Activated naive CD8-positive, alpha-beta T cell treated with anti-CD3 and anti-CD28 coated beads, Interleukin-2, amount 50 U/mL, for 16 hours (primary cell): ENCODE measurements around the gene GOLT1A.

Experiments
- DNase-seq: peaks from one replicate; pipeline ENCODE4 v3.0.0-alpha.2; 2020; ENCODE audit warnings: low read depth, low spot score

The GOLT1A gene, protein sequence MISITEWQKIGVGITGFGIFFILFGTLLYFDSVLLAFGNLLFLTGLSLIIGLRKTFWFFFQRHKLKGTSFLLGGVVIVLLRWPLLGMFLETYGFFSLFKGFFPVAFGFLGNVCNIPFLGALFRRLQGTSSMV

DNA sequence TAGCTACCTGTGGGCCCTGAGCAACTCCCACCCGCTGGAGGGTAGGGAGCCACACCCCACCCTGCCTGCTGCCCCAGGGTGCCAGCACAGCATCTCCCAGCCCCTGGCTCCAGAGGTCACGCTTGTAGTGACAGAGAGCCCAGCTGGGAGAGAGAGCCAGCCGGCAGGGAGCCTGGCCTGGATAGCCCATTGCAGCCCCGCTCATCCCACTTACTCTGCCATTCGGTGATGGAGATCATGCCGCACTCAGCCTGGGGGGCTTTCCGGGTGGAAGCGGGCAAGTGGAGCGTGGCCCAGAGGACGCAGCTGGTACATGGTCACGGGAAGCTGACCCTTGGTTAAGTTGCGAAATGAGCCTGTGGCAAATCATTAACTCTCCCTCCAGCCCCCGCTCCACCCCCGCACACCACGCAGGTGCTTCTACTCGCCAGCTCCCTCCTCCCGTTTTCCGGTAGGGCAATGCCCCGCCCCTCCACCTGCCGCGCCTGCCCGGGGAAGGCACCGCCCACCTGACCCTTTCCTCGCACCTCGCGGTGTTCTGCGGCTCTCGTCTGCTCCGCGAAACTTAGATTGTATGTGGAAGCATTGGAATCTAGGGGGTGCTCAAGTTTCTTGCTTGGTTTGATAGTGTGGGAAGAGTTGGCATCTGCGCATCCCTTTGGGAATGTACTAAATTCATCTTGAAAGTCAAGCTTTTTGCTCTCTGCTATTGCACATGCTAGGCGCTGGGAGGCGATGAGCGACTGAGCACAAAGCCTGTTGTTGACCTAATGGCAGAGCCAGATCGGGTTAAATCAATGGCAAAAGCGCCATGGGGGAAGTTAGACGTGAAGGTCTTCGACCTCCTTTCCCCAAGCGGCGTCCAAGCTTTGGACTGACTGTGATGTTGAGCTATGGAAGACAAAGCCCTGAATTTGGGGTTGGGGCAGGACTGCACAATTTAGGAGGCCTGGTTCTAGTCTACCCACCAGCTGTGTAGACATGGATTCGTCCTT, at the start of gene GOLT1A:
Gene GOLT1A, minus strand, starts transcription at position 321 of the 995 bp plus-strand sequence. Its CDS starts 82 bp downstream, at position 239.
- DNase-seq = no peak

DNA sequence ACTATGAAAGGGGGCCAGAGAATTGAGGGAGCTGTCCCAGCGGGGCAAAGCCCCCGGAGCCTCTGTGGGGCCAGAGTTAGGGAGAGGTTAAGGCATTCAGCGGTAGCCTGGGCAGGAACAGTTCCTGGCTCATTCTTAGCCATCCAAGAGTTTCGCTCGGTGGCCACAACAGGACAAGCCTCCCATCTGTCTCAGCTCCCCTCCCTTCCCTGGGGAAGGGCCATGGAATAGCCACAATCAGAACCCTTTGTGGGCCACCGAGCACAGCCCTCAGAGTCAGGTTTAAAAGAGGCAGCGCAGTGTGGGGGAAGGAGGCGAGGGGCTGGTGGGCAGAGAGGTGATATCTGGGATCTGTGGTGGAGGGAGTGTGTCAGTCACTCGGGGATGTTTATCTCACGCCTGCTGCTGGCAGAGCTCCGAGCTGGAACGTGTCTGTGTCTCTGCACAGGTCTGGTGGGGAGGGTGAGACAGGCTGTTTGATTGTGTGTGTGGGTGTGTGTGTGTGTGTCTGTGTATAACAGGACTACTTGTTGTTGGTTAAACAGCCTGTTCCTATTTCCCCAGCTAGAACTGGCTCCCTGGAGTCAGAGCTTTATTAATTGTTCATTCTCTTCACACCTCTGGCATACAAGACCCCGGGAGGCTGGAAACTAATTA, 49.6 kb upstream of the GOLT1A start:
- DNase-seq = no peak

DNA sequence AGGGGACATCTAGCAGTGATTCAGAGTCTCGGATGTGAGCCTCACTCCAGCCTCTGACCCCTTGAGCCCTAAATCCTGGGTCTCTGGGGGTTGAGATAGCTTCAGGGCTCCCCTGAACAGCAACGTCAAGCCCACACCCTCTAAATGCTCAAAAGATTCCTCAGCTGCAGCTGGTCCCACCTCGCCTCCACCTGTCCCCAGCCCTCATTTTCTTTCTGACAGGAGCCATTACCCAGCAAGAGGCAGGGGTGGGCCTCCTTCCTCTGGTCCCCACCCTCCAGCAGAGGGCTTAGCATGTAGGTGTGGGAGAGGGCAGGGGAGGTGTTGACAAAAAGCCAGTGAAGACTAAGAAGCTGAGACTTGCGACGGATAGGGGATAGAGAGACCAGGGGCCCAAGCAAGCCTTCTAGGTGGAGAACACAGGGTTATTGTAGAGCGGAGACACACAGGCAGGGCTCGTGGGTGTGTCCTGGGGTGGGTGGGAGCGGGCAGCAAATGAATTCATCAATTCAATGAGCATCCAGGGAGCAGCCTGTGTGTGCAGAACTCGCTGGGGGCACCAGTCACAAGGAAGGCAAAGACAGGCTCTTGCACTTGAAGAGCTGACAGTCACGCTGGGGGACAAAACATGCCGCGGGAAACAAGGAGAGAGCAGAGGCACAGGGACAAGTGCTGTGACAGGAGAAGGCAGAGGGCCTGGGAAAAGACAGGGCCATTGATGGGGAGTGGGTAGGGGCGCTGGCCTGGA, 48.9 kb upstream of the GOLT1A start:
- no peak for DNase-seq

DNA sequence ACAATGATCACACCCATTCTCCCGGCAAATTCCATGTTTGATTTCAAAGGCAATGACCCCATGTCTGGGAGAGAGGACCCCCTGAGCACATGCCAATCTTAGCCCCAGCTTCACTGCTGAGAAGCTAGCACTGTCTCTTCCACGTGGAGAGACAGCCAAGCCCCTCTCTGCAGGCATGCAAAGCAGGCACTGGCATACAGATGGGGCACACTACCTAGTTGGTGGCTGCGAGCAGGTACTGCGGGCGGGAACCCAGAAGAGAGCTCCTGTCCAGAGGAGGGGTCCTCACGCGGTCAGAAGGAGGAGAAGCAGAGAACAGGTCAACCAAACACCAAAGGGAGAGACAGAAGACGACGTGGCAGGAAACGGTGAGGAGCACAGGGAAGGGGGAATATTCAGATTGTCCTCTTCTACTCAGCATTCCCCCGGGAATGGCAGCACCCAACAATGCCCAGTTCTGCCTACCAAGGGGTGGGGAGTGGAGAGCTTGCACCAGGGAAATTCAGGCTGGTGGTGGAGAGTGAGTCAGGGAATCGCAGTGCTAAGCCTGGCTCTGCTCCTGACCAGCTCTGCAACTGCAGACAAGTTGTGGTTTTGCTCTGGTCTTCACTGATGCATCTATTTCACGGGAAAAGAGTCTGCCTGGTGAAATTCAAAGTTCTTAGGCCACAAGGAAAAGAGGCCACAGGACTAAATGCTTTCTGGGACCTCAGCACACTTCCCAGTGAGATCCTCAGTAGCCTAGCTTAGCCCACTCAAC, 48.1 kb upstream of the GOLT1A start:
- DNase-seq = no peak

DNA sequence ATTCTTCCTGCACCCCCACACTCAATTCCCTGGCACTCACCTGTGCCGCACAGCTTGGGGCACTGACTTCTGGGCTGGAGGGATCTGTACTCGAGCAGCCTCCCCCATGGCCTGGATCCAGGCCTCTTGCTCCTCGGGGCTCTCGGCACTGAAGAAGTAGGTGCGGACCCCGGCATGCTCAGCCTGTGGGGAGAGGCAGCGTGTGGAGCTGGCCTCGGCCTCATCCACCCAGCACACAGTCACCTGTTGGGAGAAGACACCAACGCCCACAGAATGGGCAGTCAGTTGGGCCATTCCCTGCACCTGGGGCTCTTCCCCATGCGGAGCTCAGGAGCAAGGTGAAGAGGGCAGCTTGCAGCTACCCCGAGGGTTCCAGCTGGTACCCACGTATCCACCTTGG, 47.5 kb upstream of the GOLT1A start:
- no peak for DNase-seq

DNA sequence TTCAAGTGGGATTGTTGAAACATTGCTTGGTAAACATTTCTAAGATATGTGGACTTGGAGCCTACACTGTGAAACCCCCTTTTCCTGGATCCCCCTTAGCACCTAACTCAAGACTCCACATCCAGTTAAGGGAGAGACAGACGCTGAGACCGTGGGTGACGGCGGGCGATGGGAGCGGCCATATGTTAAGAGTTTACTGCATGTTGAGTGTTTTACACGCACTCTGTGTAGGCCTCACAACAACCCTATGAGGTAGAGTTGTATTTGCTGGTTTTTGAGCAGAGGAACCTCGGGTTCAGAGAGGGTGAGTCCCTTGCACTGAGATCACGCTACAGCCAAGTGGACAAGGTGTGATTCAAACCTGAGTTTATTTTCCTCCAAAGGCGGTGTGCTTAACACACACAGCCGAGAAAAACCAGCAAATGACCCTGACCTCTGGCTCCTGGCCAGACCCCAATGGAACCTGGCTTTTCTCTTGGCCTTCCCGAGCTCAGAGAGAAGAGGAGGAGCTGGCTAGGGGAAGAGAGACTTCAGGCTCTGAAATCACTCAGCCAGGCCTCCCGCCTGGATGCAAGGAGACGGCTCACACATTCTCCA, 46.9 kb upstream of the GOLT1A start:
- DNase-seq = no peak

DNA sequence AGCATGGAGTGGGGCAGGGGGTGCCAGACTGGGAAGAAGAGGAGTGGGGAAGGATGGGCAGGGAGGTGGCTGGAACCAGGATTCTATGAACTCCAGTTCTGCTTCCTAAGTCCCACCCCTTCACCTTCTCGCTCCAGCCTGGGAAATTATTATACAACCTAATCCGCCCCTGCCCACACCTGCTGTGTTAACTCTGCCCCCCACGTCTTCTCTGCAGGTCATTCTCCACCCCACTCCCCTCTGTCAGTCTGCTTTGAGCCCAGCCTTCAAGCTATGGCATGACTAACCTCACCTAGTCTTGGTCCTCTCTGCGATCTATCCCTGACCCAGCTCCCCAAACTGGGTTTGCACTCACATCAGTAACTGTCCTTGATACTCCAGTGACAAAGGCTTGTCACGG, 46.0 kb upstream of the GOLT1A start:
- no peak for DNase-seq

DNA sequence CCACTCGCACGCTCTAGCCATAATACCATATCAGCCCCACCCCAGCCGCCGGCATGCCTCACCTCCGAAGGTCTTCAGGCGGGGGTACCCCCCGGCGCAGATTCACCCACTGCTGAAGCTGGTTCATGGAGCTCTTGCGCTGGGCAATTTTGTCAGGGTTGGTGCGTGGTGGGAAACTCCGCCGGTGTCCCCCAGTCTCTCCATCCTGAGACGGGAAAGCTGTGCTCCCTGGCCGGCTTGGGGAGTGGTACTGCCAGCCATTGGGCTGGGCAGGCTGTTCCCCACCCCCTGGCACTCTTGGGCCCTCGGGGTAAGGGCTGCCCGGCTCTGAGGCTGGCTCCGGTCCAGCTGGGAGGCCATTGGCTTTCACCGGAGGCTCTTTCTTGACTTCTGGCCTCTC, 45.4 kb upstream of the GOLT1A start:
- DNase-seq = no peak

DNA sequence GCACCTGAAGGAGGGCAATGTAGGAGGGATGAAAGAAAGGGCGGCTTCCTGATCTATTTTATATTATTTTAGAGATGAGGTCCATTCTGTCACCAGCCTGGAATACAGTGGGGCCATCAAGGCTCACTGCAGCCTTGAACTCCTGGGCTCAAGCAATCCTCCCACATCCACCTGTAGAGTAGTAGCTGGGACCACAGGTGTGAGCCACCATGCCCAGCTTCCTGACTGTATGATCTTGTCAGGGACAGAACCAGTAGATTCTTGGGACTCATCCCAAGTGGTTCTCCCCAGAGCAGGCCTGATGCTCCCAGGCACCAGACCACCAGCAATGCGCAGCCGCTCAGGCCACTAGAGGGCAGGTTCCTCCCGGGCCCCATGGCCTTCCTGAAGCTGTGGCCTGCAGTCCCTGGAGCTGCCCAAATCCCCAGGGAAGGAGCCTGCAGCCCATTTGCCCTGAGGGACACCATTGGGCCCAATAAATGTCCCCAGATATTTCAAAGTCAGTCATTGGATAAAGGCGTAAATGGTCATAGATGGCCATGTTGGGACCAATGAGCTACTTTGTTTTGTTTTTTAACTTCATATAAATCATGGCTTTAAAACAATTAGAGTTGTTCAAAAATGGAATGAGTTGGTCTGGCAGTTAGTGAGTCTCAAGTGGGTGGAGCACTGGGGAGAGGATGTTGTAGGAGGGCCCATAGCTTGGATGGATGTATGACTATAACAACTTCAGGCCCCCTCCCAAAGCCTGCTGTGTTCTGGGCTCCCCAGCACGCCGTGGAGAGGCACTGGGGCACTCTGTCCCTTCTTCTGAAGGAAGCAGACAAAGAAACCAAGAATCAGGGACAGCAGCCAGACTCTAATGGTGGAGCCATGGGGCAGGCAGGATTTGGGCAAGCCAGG, 44.7 kb upstream of the GOLT1A start:
- no peak for DNase-seq

DNA sequence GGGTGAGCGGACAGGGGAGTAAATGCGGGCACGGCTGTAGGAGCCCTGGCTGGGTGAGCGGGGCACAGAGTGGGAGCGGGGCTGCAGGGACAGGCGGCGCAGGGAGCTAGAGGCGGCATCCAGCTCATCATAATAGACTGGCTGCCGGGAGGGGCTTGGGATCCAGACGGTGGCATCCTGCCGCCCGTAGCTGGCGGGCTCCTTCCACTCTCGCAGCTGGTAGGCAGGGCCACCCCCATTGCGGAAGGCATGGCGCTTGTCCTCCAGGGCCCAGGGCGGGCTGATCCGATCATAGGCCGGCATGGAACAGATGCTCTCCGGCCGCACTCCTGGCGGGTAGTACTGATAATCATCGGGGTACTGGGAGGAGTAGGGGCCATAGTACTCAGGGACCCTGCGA, 43.7 kb upstream of the GOLT1A start:
- no peak for DNase-seq

DNA sequence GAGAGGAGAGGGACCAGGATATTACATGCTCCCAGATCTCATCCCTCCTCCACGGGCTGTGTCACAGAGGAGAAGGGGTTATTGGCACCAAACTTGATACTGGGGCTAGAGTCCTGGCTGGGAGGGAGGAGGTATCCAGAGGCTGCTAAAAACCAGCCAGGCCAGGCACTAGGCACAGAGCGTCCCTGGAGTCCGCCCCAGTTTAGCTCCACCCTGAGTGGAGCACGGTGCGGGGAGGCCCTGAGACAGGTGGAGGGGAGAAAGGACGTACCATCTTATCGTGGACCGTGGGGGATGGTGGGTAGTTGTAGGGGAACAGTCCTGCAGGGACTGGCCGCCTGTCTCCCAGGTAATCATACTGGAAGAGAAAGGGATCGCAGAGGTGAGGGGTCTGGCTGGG, 42.7 kb upstream of the GOLT1A start:
- no peak for DNase-seq

DNA sequence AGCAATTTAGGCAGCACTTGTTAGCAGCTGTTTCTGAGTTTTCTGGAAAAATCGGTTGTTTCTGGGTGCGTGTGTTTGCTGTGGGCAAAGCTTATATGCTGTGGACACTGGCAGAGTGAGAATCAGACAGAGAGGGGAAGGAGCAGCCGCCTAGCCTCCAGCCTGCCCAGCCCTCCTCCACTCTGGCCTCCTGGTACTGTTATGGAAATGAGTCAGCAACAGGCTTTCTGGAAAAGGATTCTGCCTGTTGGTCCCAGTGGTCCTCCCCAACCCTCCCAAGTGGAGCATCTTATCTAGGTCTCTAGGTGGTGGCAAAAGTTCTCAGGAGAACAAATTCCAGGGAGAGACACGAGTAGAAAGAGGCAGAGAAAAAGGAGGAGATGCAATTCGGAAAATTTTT, 42.2 kb upstream of the GOLT1A start:
- no peak for DNase-seq

DNA sequence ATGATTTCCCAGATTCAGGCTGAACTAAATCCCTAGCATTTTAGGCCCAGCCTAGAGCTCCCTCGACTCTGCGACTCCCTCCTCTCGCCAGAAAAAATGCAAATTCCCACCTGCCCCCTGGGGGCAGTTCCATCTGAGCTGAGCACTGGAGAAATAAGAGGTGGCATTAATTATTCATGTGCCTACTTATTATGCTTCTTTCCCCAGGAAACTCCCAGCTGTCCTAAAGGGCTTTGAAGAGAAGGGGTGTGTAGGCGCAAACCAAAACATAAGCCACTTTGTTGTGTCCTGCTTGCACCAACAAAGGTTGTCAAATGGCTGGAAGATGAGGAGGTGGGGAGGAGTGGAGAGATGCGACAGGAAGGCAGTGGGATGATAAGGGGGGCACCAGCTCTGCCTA, 41.4 kb upstream of the GOLT1A start:
- no peak for DNase-seq

DNA sequence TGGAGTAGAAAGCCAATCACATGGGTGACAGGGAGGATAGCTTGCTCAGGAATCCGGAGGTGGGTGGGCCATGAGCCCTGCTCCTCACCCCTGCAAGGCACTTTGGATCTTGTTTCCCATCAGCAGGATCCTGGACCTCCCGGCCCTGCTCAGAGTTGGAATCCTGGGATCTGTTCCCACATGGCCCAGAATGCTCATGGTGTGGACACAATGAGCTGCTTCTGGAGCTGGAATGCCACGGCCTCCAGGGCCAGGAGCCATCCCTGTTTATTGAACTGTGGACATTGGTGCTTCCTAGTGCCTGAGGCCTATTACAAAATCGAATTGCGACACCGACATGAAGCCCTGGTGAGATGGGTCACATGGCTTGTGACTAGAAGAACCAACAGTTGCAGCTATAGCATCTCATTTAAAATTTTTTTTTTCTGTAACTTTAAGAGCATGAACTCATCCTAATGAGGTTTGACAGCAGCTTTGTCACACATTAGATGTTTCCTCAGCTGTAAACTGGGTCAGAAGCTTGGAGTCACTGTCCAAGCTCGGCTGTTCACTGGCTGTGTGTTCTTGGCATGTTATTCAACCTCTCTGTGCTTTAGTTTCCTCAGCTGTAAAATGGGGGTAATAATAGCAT, 40.4 kb upstream of the GOLT1A start:
- no peak for DNase-seq

DNA sequence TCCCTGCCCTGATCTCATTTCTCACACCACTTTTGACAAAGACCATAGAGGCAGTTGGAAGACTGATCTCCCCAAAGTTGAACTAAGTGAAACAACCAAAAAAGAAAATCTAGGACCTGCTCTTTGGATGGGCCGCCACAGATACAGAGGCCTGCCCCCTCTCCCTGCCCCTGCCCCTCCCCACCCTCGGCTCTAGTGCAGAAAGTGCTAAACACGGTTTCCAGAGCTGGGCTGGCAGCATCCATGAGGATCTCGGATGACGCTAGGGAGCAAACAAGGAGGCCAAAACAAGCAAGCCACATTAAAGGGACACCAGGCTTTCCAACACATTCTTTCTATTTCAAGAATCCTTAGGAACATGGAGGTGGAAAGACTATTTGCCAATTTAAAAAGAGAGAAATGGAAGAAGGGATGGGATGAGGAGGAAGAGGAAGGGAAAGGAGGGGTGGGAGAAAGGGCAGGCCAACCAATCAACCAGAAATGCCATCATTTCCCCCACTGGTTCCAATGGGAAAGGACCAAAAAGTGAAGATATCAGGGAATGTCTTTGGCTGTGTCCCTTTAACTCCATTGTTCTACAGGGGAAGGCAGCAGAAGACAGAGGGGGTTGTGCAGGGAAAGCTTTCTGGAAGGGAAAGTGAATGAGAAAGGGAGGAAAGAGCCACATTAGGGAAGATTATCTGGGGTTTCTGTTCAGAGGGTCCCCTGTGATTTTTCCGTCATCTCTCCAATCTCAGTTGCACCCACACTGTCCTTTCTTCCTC, 38.3 kb upstream of the GOLT1A start:
- DNase-seq = no peak

DNA sequence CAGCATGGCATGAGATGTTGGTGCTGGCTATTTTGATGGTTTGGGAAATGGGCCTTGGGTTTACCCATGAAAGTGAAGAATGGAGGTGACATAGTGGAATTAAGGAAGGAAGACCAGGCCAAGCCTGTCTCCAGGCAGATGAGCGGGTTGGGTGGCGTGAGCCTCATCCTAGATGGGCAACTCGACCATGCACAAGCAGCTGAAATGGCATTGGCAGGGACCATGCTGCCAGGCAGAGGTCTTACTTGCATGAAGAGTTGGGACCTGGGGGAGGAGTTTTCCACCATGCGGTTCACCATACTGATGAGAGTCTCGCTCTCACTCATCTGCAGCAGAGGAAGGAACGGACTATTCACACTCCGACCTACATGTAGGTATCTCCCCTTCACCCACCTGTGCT, 37.5 kb upstream of the GOLT1A start:
- no peak for DNase-seq

DNA sequence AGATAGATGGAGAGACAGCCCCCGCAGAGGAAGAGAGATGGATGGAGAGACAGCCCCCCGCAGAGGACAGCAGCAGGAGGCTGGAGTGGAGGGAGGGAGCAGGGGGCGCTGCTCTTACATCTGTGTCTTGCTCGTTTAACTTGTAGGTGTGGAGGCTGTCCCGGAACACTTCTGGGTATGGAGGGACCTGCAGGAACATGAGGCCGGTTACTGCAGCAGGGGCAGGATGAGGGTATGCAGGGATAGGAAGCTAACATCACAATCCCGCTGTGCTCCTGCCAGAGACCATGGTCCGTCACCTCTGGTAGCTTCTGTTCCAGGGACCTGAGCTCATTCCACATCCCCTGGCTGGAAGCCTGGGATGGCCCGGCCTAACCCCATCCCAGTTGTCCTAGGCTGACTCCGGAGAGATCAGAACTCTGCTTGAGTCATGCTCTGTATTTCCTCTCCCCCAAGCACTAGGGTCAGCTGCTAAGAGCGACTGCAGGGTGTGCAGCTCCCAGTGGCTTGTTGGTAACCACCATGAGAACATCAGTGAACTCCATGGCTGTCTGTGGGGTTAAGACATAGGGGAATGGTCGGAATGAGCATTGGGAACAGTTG, 36.7 kb upstream of the GOLT1A start:
- DNase-seq = no peak
